ENCODE data around the gene CNTNAP4. TPM values are rescaled to one million over a fixed set of nuclear protein-coding genes. Genes with fewer than 3 reads are reported as not detected.

The CNTNAP4 gene
- total RNA-seq, 2 donors from 2014 or later: 0.05 to 0.57 TPM

DNA sequence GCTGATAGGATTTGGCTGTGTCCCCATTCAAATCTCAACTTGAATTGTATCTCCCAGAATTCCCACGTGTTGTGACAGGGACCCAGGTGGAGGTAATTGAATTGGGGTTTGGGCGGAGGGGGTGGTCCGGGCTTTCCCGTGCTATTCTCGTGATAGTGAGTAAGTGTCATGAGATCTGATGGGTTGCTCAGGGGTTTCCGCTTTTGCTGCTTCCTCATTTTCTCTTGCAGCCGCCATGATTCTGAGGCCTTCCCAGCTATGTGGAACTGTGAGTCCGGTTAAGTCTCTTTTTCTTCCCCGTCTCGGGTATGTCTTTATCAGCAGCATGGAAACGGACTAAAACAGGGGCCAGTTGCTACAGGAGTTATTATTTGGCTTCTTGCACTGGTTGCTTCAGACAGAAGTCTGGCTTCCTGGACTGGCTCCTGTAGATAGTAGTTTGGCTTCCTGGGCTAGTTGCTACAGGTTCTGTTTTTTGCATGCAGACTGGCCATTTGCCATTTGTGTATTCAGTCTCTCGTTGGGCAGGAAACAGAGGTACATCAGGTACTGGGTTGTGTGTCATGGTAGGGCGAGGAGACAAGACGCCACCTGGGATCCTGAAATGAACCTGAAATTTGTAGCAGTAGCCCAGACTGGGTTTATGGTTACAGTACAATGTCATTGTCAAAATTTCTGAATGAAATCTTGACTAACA, 32.6 kb downstream of the CNTNAP4 start:
- Histone ChIP-seq H3K9me3 (no peaks in the 10 kb centered on the region), H3K4me1 (replicated peaks) (no peaks in the 10 kb centered on the region), H3K27me3 (replicated peaks; ENCODE audit: insufficient read depth) (no peaks in the 10 kb centered on the region), H3K27ac (no peak overlapping the region), H3K36me3 (no peaks in the 10 kb centered on the region), H3K4me3 (no peak overlapping the region)
- no peak for DNase-seq (ENCODE audit: low spot score)
- 80% methylated on average over 14 of the region's 14 CpGs for WGBS
- TF ChIP-seq POLR2A (IDR thresholded peaks at IDR 0.05) (no peak), POLR2AphosphoS5 (IDR thresholded peaks at IDR 0.05) (no peak)
- TF ChIP-seq, protein P1, sequence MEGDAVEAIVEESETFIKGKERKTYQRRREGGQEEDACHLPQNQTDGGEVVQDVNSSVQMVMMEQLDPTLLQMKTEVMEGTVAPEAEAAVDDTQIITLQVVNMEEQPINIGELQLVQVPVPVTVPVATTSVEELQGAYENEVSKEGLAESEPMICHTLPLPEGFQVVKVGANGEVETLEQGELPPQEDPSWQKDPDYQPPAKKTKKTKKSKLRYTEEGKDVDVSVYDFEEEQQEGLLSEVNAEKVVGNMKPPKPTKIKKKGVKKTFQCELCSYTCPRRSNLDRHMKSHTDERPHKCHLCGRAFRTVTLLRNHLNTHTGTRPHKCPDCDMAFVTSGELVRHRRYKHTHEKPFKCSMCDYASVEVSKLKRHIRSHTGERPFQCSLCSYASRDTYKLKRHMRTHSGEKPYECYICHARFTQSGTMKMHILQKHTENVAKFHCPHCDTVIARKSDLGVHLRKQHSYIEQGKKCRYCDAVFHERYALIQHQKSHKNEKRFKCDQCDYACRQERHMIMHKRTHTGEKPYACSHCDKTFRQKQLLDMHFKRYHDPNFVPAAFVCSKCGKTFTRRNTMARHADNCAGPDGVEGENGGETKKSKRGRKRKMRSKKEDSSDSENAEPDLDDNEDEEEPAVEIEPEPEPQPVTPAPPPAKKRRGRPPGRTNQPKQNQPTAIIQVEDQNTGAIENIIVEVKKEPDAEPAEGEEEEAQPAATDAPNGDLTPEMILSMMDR (IDR thresholded peaks at IDR 0.05): no peak
- intact Hi-C loops (cut with DNase I): no loop called here

DNA sequence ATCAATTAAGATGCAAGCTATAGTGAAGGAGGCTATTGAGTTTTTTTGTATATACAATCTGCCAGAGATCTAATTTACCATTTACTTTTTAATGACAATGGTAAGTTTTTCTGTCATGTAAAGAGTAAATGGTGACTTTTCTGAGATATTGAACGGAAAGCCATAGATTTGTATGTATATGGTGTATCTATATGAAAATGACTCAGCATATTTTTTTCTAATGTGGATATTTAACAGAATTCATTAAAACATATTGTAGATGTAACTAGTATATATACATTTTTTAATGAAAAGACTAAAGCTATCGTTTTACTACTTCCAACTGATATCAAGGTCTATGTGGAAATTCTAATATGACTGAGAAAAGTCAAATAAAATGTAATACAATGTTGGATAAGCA, 34.1 kb downstream of the CNTNAP4 start:
- TF ChIP-seq POLR2AphosphoS5 (IDR thresholded peaks at IDR 0.05): no peak
- TF ChIP-seq, protein P1 (IDR thresholded peaks at IDR 0.05): no peak
- TF ChIP-seq POLR2A (IDR thresholded peaks at IDR 0.05): no peak
- Histone ChIP-seq H3K27ac (no peak overlapping the region), H3K36me3 (no peaks in the 10 kb centered on the region), H3K9me3 (no peaks in the 10 kb centered on the region), H3K4me3 (no peak overlapping the region), H3K4me1 (replicated peaks) (no peaks in the 10 kb centered on the region), H3K27me3 (replicated peaks; ENCODE audit: insufficient read depth) (no peaks in the 10 kb centered on the region)
- intact Hi-C loops (cut with DNase I): no loop called here
- no peak for DNase-seq (ENCODE audit: low spot score)
- WGBS: 90% methylated on average over 2 of the region's 2 CpGs

DNA sequence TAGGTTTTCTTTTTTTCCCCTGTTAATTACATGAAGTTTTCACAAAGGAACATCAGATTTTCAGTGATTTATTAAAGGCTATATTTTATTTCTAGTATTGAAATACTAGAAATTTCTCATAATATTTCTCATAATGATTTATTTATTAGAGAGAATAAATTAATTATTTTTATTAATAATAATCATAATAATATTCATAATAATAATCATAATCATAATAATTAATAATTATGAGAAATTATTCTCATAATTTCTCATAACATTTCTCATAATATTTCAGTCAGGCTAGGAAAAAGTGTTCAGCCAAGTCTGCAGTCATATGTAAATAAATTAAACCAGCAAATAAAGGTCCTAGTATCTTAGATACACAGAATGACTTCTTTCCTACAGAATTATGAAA, 41.4 kb downstream of the CNTNAP4 start:
- no peaks in the 10 kb centered on the region for H3K36me3 ChIP-seq
- intact Hi-C loops (cut with DNase I): loop anchor here (5.0 kb wide), 1 partner anchor 51 kb away; no protein-coding TSS in a partner anchor

DNA sequence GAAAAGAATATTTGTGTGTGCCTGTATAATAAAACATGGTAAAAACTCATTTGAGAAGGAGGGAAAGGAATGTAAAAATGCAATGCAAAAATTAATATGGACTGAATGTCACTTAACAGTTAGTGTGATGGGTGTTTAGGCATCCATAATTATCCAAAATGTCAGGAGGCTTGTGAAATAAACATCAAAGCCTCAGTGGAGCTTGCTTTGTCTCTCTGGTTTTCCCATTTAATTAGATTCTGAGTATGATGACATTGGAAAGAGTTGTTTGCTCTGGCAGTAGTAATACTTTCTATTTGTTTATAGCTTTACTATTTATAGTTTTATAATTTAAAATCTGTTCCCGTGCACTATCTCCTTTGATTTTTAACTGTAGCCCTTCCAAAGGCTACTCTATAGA, 51.9 kb downstream of the CNTNAP4 start:
- TF ChIP-seq, protein P1 (IDR thresholded peaks at IDR 0.05): no peak
- TF ChIP-seq POLR2AphosphoS5 (IDR thresholded peaks at IDR 0.05): peak; percentile 22
- Histone ChIP-seq H3K27me3 (replicated peaks; ENCODE audit: insufficient read depth) (no peaks in the 10 kb centered on the region), H3K4me1 (replicated peaks) (no peaks in the 10 kb centered on the region), H3K36me3 (no peaks in the 10 kb centered on the region), H3K27ac (no peak overlapping the region), H3K4me3 (no peak overlapping the region), H3K9me3 (no peaks in the 10 kb centered on the region)
- WGBS: 7% methylated on average over 1 of the region's 1 CpG
- no peak for DNase-seq (ENCODE audit: low spot score)
- intact Hi-C loops (cut with DNase I): no loop called here

More for the DNA sequence above, 41.4 kb downstream of the CNTNAP4 start:
- no peak overlapping the region for H3K27ac ChIP-seq
- H3K9me3 ChIP-seq: no peaks in the 10 kb centered on the region
- TF ChIP-seq, protein P1 (IDR thresholded peaks at IDR 0.05): no peak
- TF ChIP-seq POLR2A (IDR thresholded peaks at IDR 0.05) (no peak), POLR2AphosphoS5 (IDR thresholded peaks at IDR 0.05) (no peak)
- no peaks in the 10 kb centered on the region for H3K27me3 ChIP-seq (replicated peaks; ENCODE audit: insufficient read depth)
- no peak overlapping the region for H3K4me3 ChIP-seq
- no peaks in the 10 kb centered on the region for H3K4me1 ChIP-seq (replicated peaks)
- no peak for DNase-seq (ENCODE audit: low spot score)

All from prostate gland (tissue), 2 donors.